Right ventricle myocardium inferior (tissue), 1 donor: ENCODE data around the gene ZSCAN20. TPM values are rescaled to one million over a fixed set of nuclear protein-coding genes. Genes with fewer than 3 reads are reported as not detected.

Source experiments
- ATAC-seq: fragments of 200-7000 bp; cut with Tn5 transposase; one replicate; pipeline ENCODE4 v1.9.1; 2020; ENCODE audit warnings: mild to moderate bottlenecking, moderate library complexity
- DNase-seq: peaks from one replicate; pipeline ENCODE4 v3.0.0; 2021; ENCODE audit errors: missing footprints
- intact Hi-C: fragments of 100-400 bp; cut with DNase I; formaldehyde crosslinking; loops from one replicate; pipeline ENCODE4 v1.11.0; 2022
- total RNA-seq: library from RNA; stranded (reverse); fragmentation: NEBNext Ultra II Directional; extraction: Animal tissue kit (Norgen Biotek cat#: 25700); gene quantifications from one replicate; pipeline ENCODE4 v1.2.1, GENCODE V29; 2021
- donor health status: DM: no; HTN: yes; CAD: no; lungs with severe emphysema.

The ZSCAN20 gene
- total RNA-seq, 1 donor from 2014 or later: 4.7 TPM

DNA sequence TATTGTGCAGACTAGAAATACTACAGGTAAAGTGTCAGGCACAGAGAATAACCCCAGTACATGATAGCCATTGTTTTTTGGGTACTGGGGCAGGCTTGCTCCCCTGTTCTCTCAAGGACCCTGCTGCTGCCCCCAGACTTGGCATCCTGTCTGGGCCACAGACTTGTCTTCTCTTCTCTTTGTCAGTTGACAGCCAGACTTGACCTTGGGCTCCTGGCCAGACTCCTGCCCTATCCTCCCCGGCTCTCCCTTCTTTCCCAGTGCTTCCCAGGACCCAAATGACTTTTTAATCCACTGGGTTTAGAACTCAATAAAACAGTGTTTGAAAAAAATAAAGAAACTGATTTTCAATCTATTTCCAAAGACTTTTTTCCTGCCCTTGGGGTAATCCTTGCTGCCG lies 43.2 kb downstream of the ZSCAN20 start:
- peak; percentile 76 for ATAC-seq
- DNase-seq: no peak
- intact Hi-C loops: loop anchor here (2.0 kb wide), 1 partner anchor 59 kb away; no protein-coding TSS in a partner anchor

- intact Hi-C loops: no loop called here
- DNase-seq (no peak), ATAC-seq (no peak)
These were observed 44.0 kb downstream of the ZSCAN20 start for GRCh38 chr1:33516428-33516827.

- intact Hi-C loops: no loop called here
- no peak for ATAC-seq
- DNase-seq: no peak
These were observed 44.6 kb downstream of the ZSCAN20 start for GRCh38 chr1:33516891-33517567.

DNA sequence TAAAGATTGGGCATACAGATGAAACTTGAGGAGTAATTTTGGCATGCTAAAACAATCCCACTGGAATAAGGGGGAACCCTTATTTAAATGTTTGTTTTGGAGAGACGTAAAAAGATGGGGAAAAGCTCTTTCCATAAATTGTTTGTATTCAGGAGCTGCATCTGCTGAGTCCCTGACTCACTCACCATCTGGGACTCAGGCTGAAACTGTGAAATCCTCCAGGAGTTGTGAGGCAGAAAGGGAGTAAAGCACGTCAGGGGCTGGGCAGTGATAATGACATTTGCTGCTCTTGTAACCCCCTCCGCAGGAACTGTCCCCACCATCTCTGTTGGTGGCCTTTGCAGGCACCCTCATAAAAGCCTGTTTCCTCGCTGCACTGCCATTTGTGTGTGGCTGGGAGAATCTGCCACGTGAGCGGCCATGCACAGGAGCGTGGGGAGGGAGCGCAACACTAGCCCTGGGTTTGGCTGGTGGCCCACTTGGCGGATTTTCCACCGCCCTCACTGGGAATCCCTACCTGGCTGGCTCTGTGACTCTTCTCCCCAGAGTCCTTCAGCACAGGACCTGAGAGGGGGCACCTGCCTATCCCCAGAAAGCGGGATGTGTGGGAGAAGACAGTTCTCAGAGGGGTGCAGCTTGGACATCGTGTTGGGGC lies 45.3 kb downstream of the ZSCAN20 start:
- intact Hi-C loops: no loop called here
- DNase-seq: no peak

DNA sequence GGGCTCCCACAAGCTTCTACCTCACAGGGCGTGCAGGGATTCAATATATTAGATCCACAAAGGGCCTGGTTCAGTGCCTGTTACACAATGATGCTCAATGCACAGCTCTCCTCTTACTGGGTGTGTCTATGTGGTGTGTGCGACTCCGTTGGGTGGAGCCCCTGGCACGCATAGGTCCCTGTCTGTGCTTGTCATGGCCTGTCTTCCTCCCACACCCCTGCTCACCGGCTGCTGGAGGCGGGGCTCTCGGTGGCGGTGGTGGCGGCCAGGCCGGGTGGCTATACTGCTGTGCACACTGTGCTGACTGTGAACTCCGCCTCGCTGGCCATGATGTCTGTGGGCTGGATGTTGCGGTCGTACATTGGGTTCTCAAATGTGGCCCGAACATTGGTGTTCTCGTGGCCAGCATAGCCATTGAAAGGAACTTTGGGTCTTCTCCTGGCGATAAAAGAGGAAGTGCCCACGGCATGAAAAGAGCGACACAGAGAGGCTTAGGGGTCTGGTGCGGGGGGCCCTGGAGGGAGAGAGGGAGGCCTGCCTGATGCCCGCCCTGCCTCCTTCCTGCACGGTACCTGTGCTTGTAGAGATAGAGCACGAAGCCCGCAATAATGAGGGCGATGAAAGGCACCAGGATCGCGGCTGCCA lies 46.9 kb downstream of the ZSCAN20 start:
- intact Hi-C loops: no loop called here
- ATAC-seq (no peak), DNase-seq (no peak)

More for the DNA sequence above, 45.3 kb downstream of the ZSCAN20 start:
- peak; percentile 7 for ATAC-seq

GRCh38 chr1:33524586-33524985 lies 52.1 kb downstream of the ZSCAN20 start:
- DNase-seq (no peak), ATAC-seq (peak; percentile 13)
- intact Hi-C loops: no loop called here

- ATAC-seq: no peak
- DNase-seq: no peak
- intact Hi-C loops: no loop called here
These were observed 55.5 kb downstream of the ZSCAN20 start for GRCh38 chr1:33527934-33528333.

- DNase-seq: no peak
- intact Hi-C loops: no loop called here
- no peak for ATAC-seq
These were observed 57.5 kb downstream of the ZSCAN20 start for GRCh38 chr1:33529957-33530356.

GRCh38 chr1:33532250-33532649 lies 59.8 kb downstream of the ZSCAN20 start:
- DNase-seq (no peak), ATAC-seq (no peak)
- intact Hi-C loops: no loop called here

DNA sequence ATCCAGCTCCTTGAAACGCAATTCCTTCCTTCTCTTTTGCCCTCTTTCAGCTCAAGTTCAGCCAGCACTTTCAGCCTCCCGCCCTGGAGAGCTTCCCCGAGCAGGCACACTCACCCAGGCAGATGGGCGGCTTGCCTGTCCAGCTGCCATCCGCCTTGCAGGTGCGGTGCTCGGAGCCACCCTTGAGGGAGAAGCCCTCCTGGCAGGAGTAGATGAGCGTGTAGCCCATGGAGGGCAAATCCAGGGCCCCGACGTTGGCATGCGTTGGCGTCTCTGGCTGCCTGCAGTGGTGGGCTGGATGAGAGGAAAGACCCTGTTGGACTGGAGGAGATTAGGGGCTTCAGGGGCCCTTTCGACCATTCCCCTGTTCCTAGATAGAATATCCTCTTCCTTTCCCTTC lies 60.5 kb downstream of the ZSCAN20 start:
- DNase-seq (no peak), ATAC-seq (no peak)
- intact Hi-C loops: no loop called here

- DNase-seq: no peak
- intact Hi-C loops: no loop called here
- no peak for ATAC-seq
These were observed 62.9 kb downstream of the ZSCAN20 start for GRCh38 chr1:33535334-33535733.

DNA sequence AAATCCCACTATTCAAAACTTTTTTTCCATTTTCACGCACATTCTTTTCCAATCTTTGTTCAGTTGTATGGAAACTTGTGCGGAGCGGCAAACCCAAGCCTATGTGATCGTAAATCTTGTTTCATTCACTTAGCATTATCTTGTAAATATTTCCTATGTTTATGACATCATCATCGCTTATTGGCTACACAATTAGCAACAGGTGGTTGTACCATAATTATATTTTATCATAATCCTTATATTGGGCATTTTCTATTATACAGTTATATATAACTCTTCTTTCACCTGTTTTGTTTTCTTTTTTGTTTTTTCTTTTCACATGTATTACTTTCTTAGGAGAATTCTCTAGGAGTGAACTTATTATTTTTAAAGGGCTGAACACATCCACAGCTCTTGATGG lies 65.4 kb downstream of the ZSCAN20 start:
- DNase-seq (no peak), ATAC-seq (no peak)
- intact Hi-C loops: no loop called here

DNA sequence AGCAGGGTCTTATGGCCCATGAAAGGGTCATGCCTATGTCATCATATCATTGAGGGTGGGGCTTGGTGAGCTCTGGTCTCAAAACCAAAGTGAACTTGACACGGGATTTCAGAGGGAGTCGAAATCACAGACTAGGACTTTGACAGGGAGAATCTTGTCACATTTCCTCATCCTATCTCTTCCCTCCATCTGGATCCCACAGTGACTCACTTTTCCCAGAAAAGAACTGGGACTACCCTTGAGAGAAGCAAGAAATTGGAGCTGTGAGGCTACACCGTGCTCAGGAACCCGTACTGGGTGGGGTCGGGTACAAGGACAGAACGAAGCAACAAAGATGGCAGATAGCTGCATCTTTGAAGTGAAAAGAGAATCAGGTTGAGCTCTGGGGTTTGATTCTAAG lies 69.5 kb downstream of the ZSCAN20 start:
- ATAC-seq (no peak), DNase-seq (no peak)
- intact Hi-C loops: no loop called here

Other genes starting within 250 kb of the ZSCAN20 start
- gene ZNF362, start 216.2 kb upstream of the ZSCAN20 start, total RNA-seq: 30.3 TPM
- not detected for gene A3GALT2, start 151.5 kb upstream of the ZSCAN20 start, total RNA-seq
- gene PHC2, start 41.5 kb upstream of the ZSCAN20 start, total RNA-seq: 102 TPM